OCI-LY7 (cell line): Measurements from ENCODE around the gene SNAP29. TPM values are rescaled to one million over a fixed set of nuclear protein-coding genes. Genes with fewer than 3 reads are reported as not detected.

Source experiments
- BruUV-seq: library from RNA; stranded (reverse); fragments of 400-500 nt; replicated peaks from 2 replicates; lab custom pipeline; 2021; lab: Mats Ljungman, UMichigan
- CTCF ChIA-PET: fragments of 300-600 bp; sonication (Branson Sonifier 250); formaldehyde crosslinking; loops from one replicate; lab custom pipeline; 2022; ENCODE audit warnings: antibody characterized with exemption; ENCODE audit not compliant: unreplicated experiment; lab: Charles Lee
- POLR2A ChIA-PET: fragments of 300-600 bp; sonication (Branson Sonifier 250); formaldehyde crosslinking; loops from one replicate; lab custom pipeline; 2022; ENCODE audit warnings: antibody characterized with exemption; lab: Charles Lee
- DNase-seq: peaks from one replicate; pipeline ENCODE4 v3.0.0-alpha.2; 2015; ENCODE audit warnings: low spot score
- H2AFZ ChIP-seq: fragments of 200-600 bp; sonication (generic), shearing (Covaris generic); 2 replicates; pipeline ENCODE4 v1.6.1; 2014; ENCODE audit warnings: mild to moderate bottlenecking, antibody characterized with exemption, low read length, moderate library complexity
- H3K27ac ChIP-seq: fragments of 200-600 bp; sonication (generic); 2 replicates; pipeline ENCODE4 v1.5.1; 2014; ENCODE audit warnings: mixed run types, low read depth, mild to moderate bottlenecking, moderate library complexity, low read length, inconsistent platforms; ENCODE audit not compliant: poor library complexity, severe bottlenecking
- H3K36me3 ChIP-seq: fragments of 200-600 bp; sonication (generic); 2 replicates; pipeline ENCODE4 v1.6.1; 2014; ENCODE audit warnings: mild to moderate bottlenecking, antibody characterized with exemption, low read length, moderate library complexity, mixed read lengths; ENCODE audit not compliant: insufficient read depth
- H3K4me1 ChIP-seq: fragments of 200-600 bp; sonication (generic); 2 replicates; pipeline ENCODE4 v1.5.1; 2014; ENCODE audit warnings: mild to moderate bottlenecking, low read length; ENCODE audit not compliant: insufficient read depth, poor library complexity, severe bottlenecking
- H3K4me2 ChIP-seq: fragments of 200-600 bp; sonication (generic); 2 replicates; pipeline ENCODE4 v1.6.1; 2014; ENCODE audit warnings: mild to moderate bottlenecking, low read length
- H3K4me3 ChIP-seq: fragments of 200-600 bp; sonication (generic); 2 replicates; pipeline ENCODE4 v1.5.1; 2014; ENCODE audit warnings: mild to moderate bottlenecking, low read depth, low read length; ENCODE audit not compliant: poor library complexity, severe bottlenecking
- H3K79me2 ChIP-seq: fragments of 200-600 bp; sonication (generic); 2 replicates; pipeline ENCODE4 v1.6.1; 2016; ENCODE audit warnings: low read depth, mild to moderate bottlenecking, low read length, moderate library complexity, mixed read lengths; ENCODE audit not compliant: insufficient read depth
- H3K9me2 ChIP-seq: fragments of 200-600 bp; sonication (generic); 2 replicates; pipeline ENCODE4 v1.6.1; 2016; ENCODE audit warnings: mild to moderate bottlenecking, low read length, mixed read lengths; ENCODE audit not compliant: insufficient read depth
- H3K9me3 ChIP-seq: fragments of 200-600 bp; sonication (generic); 2 replicates; pipeline ENCODE4 v1.6.1; 2014; ENCODE audit warnings: mild to moderate bottlenecking, mixed run types, low read length, mixed read lengths
- H4K20me1 ChIP-seq: fragments of 200-600 bp; sonication (generic); 2 replicates; pipeline ENCODE4 v1.6.1; 2014; ENCODE audit warnings: mild to moderate bottlenecking, antibody characterized with exemption, low read length, moderate library complexity, mixed read lengths; ENCODE audit not compliant: insufficient read depth
- CTCF ChIP-seq: fragments of 200-600 bp; sonication (generic); conservative IDR thresholded peaks from 2 replicates; pipeline ENCODE4 v1.5.1; 2014; ENCODE audit warnings: mild to moderate bottlenecking, antibody characterized with exemption, low read length, moderate library complexity, mixed read lengths
- EZH2phosphoT487 ChIP-seq: fragments of 200-600 bp; sonication (generic); IDR thresholded peaks from 2 replicates; pipeline ENCODE4 v1.6.1; 2018; ENCODE audit warnings: low read depth, borderline replicate concordance, mild to moderate bottlenecking, mixed run types, antibody characterized with exemption, low read length, moderate library complexity, mixed read lengths
- intact Hi-C: fragments of 100-400 bp; cut with micrococcal nuclease; formaldehyde crosslinking; loops from one replicate; pipeline ENCODE4 v1.10.0; 2022; ENCODE audit not compliant: unreplicated experiment
- total RNA-seq, 2 experiments: library from RNA; depleted of rRNA in 1 of 2; stranded (reverse); fragments of >200 nt in 1 of 2; shearing (Covaris generic) in 1 of 2; gene quantifications; 2 replicates each; pipeline ENCODE4 v1.2.3, GENCODE V29; 2014 to 2022

SNAP29 gene
- total RNA-seq, 2 experiments from 2014 or later = 12.7 to 26.9 TPM

- H3K36me3 ChIP-seq = no peaks in the 10 kb centered on the region
- no TSS peak for BruUV-seq
- intact Hi-C loops = loop anchor here (10.0 kb wide), 1 partner anchor 153 kb away; the partner anchor contains the start of gene THAP7
- no peaks in the 10 kb centered on the region for H3K9me2 ChIP-seq
- H2AFZ ChIP-seq = no peak overlapping the region
- H3K4me3 ChIP-seq = no peak overlapping the region
- H4K20me1 ChIP-seq = peaks cover 5% of the 10 kb centered on the region
- peaks cover 7% of the 10 kb centered on the region for H3K4me1 ChIP-seq
- H3K9me3 ChIP-seq = no peaks in the 10 kb centered on the region
- peaks cover 82% of the 10 kb centered on the region; the same call in 1 of the 2 replicates for H3K79me2 ChIP-seq
- TF ChIP-seq CTCF = no peak
- no peak for TF ChIP-seq EZH2phosphoT487
- ChIA-PET POLR2A (no interaction called here), CTCF (no interaction called here)
- H3K4me2 ChIP-seq = no peak overlapping the region
- peak; percentile 9 for DNase-seq
- H3K27ac ChIP-seq = no peak overlapping the region
Observed at GRCh38 chr22:20852076-20852475, 6.7 kb upstream of the SNAP29 start.

- BruUV-seq = TSS peak; percentile 42
- intact Hi-C loops = loop anchor here (10.0 kb wide), 1 partner anchor 152 kb away; the partner anchor contains the start of gene THAP7
- Histone ChIP-seq H3K9me2 (no peaks in the 10 kb centered on the region), H3K36me3 (no peaks in the 10 kb centered on the region), H3K4me3 (no peak overlapping the region), H4K20me1 (peaks cover 10% of the 10 kb centered on the region), H3K4me2 (no peak overlapping the region), H3K4me1 (peaks cover 11% of the 10 kb centered on the region), H3K79me2 (peaks cover 82% of the 10 kb centered on the region; the same call in 1 of the 2 replicates), H2AFZ (no peak overlapping the region), H3K27ac (no peak overlapping the region), H3K9me3 (no peaks in the 10 kb centered on the region)
- POLR2A ChIA-PET = no interaction called here
- CTCF ChIA-PET = no interaction called here
- DNase-seq = no peak
- no peak for TF ChIP-seq CTCF
- no peak for TF ChIP-seq EZH2phosphoT487
Observed at GRCh38 chr22:20852503-20852902, 6.3 kb upstream of the SNAP29 start.

GRCh38 chr22:20853236-20853660, 5.6 kb upstream of the SNAP29 start:
- intact Hi-C loops = loop anchor here (10.0 kb wide), 1 partner anchor 152 kb away; the partner anchor contains the start of gene THAP7
- DNase-seq = no peak
- Histone ChIP-seq H3K27ac (no peak overlapping the region), H3K4me3 (no peak overlapping the region), H4K20me1 (peaks cover 10% of the 10 kb centered on the region), H2AFZ (no peak overlapping the region), H3K9me2 (no peaks in the 10 kb centered on the region), H3K4me1 (peaks cover 15% of the 10 kb centered on the region), H3K36me3 (no peaks in the 10 kb centered on the region), H3K4me2 (no peak overlapping the region), H3K9me3 (no peaks in the 10 kb centered on the region), H3K79me2 (peaks cover 83% of the 10 kb centered on the region; the same call in 1 of the 2 replicates)
- CTCF ChIA-PET = interaction anchor here (0.7 kb wide), 1 partner anchor 896 kb away, joined by 3 read pairs; no protein-coding TSS in a partner anchor
- POLR2A ChIA-PET = interaction anchor here (0.6 to 0.7 kb wide), 2 partner anchors 26 to 66 kb away, joined by 3 to 4 read pairs; no protein-coding TSS in a partner anchor
- no peak for TF ChIP-seq EZH2phosphoT487
- TF ChIP-seq CTCF = no peak
- BruUV-seq = no TSS peak
